Endothelial cell of umbilical vein (primary cell): ENCODE data around the gene CD1D. TPM values are rescaled to one million over a fixed set of nuclear protein-coding genes. Genes with fewer than 3 reads are reported as not detected.

ENCODE experiments used
- BruUV-seq: library from RNA; stranded (reverse); fragments of 400-500 nt; replicated peaks from 2 replicates; lab custom pipeline; 2021; lab: Mats Ljungman, UMichigan
- CTCF ChIA-PET: fragments of 300-600, 350-600 bp; sonication (Branson Sonifier 250); formaldehyde crosslinking; loops from one replicate; lab custom pipeline; 2021; ENCODE audit warnings: antibody characterized with exemption, inconsistent platforms; lab: Charles Lee
- POLR2A ChIA-PET: fragments of 300-600, 350-600 bp; sonication (Branson Sonifier 250); formaldehyde crosslinking; loops from one replicate; lab custom pipeline; 2021; ENCODE audit warnings: antibody characterized with exemption, inconsistent platforms; lab: Charles Lee
- DNase-seq: peaks from one replicate; pipeline ENCODE4 v3.0.0-alpha.2; 2011; ENCODE audit warnings: low read depth, low spot score
- FAIRE-seq: peaks from 2 replicates; lab custom pipeline; 2011; peaks lifted over from hg19 to GRCh38; lab: Jason Lieb, UNC
- H2AFZ ChIP-seq: 2 replicates; pipeline ENCODE4 v1.6.0; 2012; ENCODE audit warnings: low read depth, low read length, control low read depth, inconsistent platforms
- H3K27ac ChIP-seq: 2 replicates; pipeline ENCODE4 v1.5.1; 2011; ENCODE audit warnings: low read depth, mild to moderate bottlenecking, control low read depth, low read length, moderate library complexity; ENCODE audit not compliant: insufficient read depth
- H3K27me3 ChIP-seq, 2 experiments: 2 replicates each; pipeline versions ENCODE4 v1.6.0 to v1.6.1; 2011; ENCODE audit warnings: low read length in 2 of 2, mixed read lengths in 1 of 2; ENCODE audit not compliant: control insufficient read depth in 2 of 2, insufficient read depth in 2 of 2
- H3K36me3 ChIP-seq, 2 experiments: 2 replicates in 1 of 2; 3 replicates in 1 of 2; pipeline ENCODE4 v1.5.1; 2011; ENCODE audit warnings: low read length in 2 of 2, mild to moderate bottlenecking in 1 of 2, moderate library complexity in 1 of 2; ENCODE audit not compliant: control insufficient read depth in 2 of 2, insufficient read depth in 2 of 2; ENCODE audit errors: extremely low read depth in 1 of 2
- H3K4me1 ChIP-seq: 3 replicates; pipeline ENCODE4 v1.5.1; 2011; ENCODE audit warnings: mild to moderate bottlenecking, low read length; ENCODE audit not compliant: control insufficient read depth, insufficient read depth; ENCODE audit errors: extremely low read depth
- H3K4me2 ChIP-seq: 2 replicates; pipeline ENCODE4 v1.6.1; 2011; ENCODE audit warnings: low read length, control low read depth, mixed read lengths; ENCODE audit not compliant: insufficient read depth
- H3K4me3 ChIP-seq, 3 experiments: fragments of 200-600 bp in 1 of 3; sonication (generic), shearing (Covaris generic) in 1 of 3; replicated peaks in 1 of 3; 2 replicates each; pipeline ENCODE4 v1.5.1; 2011 to 2016; ENCODE audit warnings: control low read depth in 3 of 3, low read length in 3 of 3, mild to moderate bottlenecking in 2 of 3, inconsistent platforms in 1 of 3, low read depth in 1 of 3, moderate library complexity in 1 of 3; ENCODE audit not compliant: insufficient read depth in 1 of 3
- H3K79me2 ChIP-seq: 2 replicates; pipeline ENCODE4 v1.6.0; 2012; ENCODE audit warnings: low read length, inconsistent platforms; ENCODE audit not compliant: control insufficient read depth, insufficient read depth
- H3K9ac ChIP-seq: replicated peaks from 2 replicates; pipeline ENCODE3; 2011; ENCODE audit warnings: low read length, control low read depth; ENCODE audit not compliant: insufficient read depth; ENCODE audit errors: extremely low read depth
- H3K9me1 ChIP-seq: replicated peaks from 3 replicates; pipeline ENCODE4 v1.6.0; 2011; ENCODE audit warnings: mild to moderate bottlenecking, low read length; ENCODE audit not compliant: control insufficient read depth, insufficient read depth; ENCODE audit errors: extremely low read depth
- H3K9me3 ChIP-seq: replicated peaks from 2 replicates; pipeline ENCODE4 v1.5.1; 2012; ENCODE audit warnings: low read length, inconsistent platforms; ENCODE audit not compliant: control insufficient read depth, insufficient read depth
- H4K20me1 ChIP-seq: replicated peaks from 2 replicates; pipeline ENCODE3; 2011; ENCODE audit warnings: mild to moderate bottlenecking, low read length; ENCODE audit not compliant: control insufficient read depth, insufficient read depth; ENCODE audit errors: extremely low read depth
- EZH2 ChIP-seq: IDR thresholded peaks from 2 replicates; pipeline ENCODE4 v1.6.1; 2012; ENCODE audit warnings: borderline replicate concordance, low read depth, mild to moderate bottlenecking, moderate library complexity, low read length, inconsistent platforms; ENCODE audit not compliant: severe bottlenecking
- FOS ChIP-seq: IDR thresholded peaks from 2 replicates; pipeline ENCODE4 v1.6.1; 2011; ENCODE audit warnings: mild to moderate bottlenecking, low read length, moderate library complexity, borderline replicate concordance; ENCODE audit not compliant: insufficient read depth
- JUN ChIP-seq: IDR thresholded peaks from 2 replicates; pipeline ENCODE4 v1.6.1; 2011; ENCODE audit warnings: borderline replicate concordance, low read depth; ENCODE audit not compliant: insufficient read length, insufficient read depth
- POLR2A ChIP-seq: IDR thresholded peaks from 2 replicates; pipeline ENCODE4 v1.6.1; 2012; ENCODE audit warnings: low read depth, mild to moderate bottlenecking, control low read depth, low read length
- dilution Hi-C: fragments of 300-500 bp; cut with MboI; formaldehyde crosslinking; loops from one replicate; pipeline ENCODE4 v1.15.0; 2019; ENCODE audit warnings: low sequenced_read_pairs; ENCODE audit not compliant: extremely low pct_ligation_motif_present
- intact Hi-C: fragments of 100-400 bp; cut with micrococcal nuclease; formaldehyde crosslinking; loops from one replicate; pipeline ENCODE4 v1.10.0; 2022
- polyA plus RNA-seq, 4 experiments: library from polyadenylated mRNA; depleted of rRNA in 3 of 4; stranded (reverse) in 3 of 4; unstranded in 1 of 4; fragments of >200 nt; gene quantifications; 2 replicates each; pipeline versions ENCODE4 v1.2.1 to v1.2.3, GENCODE V29; 2011 to 2012; ENCODE audit warnings: missing spikeins in 1 of 4
- total RNA-seq: library from RNA; stranded (reverse); gene quantifications from 2 replicates; pipeline ENCODE4 v1.2.3, GENCODE V29; 2021
- TF ChIP-seq, protein P1 (sequence below), 2 donors: IDR thresholded peaks; 1 replicate in 1 of 2; 2 replicates in 1 of 2; pipeline ENCODE4 v1.5.1; 2011; ENCODE audit warnings: low read length in 2 of 2, mild to moderate bottlenecking in 2 of 2, moderate library complexity in 2 of 2, control low read depth in 1 of 2, inconsistent platforms in 1 of 2, low read depth in 1 of 2; ENCODE audit not compliant: insufficient read depth in 1 of 2; ENCODE audit errors: extremely low read depth in 1 of 2
- TF ChIP-seq, protein P2 (sequence below): IDR thresholded peaks from 2 replicates; pipeline ENCODE4 v1.6.1; 2011; ENCODE audit not compliant: insufficient read depth, insufficient read length

CD1D gene
- total and polyA plus RNA-seq, 2 donors (not counting 3 experiments of a cell fraction or from before 2014, with no cell fraction given), result not detected

DNA sequence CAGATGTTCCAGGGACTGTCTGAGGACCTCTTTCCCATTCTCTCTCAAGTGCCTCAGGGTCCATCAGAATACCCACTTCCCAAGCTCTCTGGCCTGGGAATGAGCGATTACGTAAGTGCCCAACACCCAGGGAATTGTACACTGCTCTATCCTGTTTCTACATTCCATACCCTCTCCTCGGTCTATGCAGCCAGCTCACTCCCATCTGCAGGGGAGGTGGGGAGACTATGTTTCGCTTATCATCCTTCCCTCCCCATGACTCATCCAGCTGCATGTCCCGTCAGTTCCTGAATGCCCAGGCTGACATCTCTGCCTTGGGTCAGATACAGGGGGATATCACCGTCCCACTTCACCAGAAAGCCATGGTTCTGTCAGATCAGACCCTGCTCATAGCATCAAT is 34.5 kb upstream of the CD1D start:
- POLR2A ChIA-PET, result no interaction called here
- Histone ChIP-seq H3K4me1 (peaks cover 14% of the 10 kb centered on the region), H3K27ac (no peak overlapping the region), H3K9ac (no peak overlapping the region), H3K4me2 (no peak overlapping the region), H2AFZ (no peak overlapping the region), H3K9me1 (no peaks in the 10 kb centered on the region), H3K9me3 (no peaks in the 10 kb centered on the region), H4K20me1 (no peaks in the 10 kb centered on the region), H3K27me3 (no peaks in the 10 kb centered on the region), H3K79me2 (no peaks in the 10 kb centered on the region), H3K36me3 (no peaks in the 10 kb centered on the region), H3K4me3 (no peak overlapping the region)
- CTCF ChIA-PET, result interaction anchor here (0.8 to 1.6 kb wide), 4 partner anchors 21 to 32 kb away, joined by 3 to 4 read pairs (median 3); no protein-coding TSS in a partner anchor
- no peak for FAIRE-seq
- intact Hi-C loops, result no loop called here
- DNase-seq, result no peak
- BruUV-seq, result TSS peak; percentile 25
- TF ChIP-seq, protein P1, sequence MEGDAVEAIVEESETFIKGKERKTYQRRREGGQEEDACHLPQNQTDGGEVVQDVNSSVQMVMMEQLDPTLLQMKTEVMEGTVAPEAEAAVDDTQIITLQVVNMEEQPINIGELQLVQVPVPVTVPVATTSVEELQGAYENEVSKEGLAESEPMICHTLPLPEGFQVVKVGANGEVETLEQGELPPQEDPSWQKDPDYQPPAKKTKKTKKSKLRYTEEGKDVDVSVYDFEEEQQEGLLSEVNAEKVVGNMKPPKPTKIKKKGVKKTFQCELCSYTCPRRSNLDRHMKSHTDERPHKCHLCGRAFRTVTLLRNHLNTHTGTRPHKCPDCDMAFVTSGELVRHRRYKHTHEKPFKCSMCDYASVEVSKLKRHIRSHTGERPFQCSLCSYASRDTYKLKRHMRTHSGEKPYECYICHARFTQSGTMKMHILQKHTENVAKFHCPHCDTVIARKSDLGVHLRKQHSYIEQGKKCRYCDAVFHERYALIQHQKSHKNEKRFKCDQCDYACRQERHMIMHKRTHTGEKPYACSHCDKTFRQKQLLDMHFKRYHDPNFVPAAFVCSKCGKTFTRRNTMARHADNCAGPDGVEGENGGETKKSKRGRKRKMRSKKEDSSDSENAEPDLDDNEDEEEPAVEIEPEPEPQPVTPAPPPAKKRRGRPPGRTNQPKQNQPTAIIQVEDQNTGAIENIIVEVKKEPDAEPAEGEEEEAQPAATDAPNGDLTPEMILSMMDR (IDR thresholded peaks at IDR 0.05; ENCODE audit: extremely low read depth in 1 of 2, insufficient read depth in 1 of 2, low read depth in 1 of 2, low read length in 2 of 2), result no peak
- TF ChIP-seq FOS (peak; percentile 51), EZH2 (no peak), JUN (no peak), POLR2A (no peak)
- TF ChIP-seq, protein P2, sequence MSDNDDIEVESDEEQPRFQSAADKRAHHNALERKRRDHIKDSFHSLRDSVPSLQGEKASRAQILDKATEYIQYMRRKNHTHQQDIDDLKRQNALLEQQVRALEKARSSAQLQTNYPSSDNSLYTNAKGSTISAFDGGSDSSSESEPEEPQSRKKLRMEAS, result no peak
- dilution Hi-C loops, result no loop called here
